Heart left ventricle (tissue), 13 donors: ENCODE results near the gene DENND6B.

ENCODE experiments used
- POLR2A ChIP-seq, 2 donors: fragments of 450-650 bp; IDR thresholded peaks; one replicate each; pipeline ENCODE4 v1.6.1; 2017; ENCODE audit warnings: antibody characterized with exemption in 2 of 2, mild to moderate bottlenecking in 2 of 2, moderate library complexity in 2 of 2
- TF ChIP-seq, protein P1 (sequence below), 12 donors: fragments of 200-600 bp; sonication (generic) in 4 of 12; IDR thresholded peaks; one replicate each; pipeline versions ENCODE4 v1.5.0 to v1.8.0; 2018 to 2022; ENCODE audit warnings: antibody characterized with exemption in 12 of 12, mild to moderate bottlenecking in 5 of 12
- donor health status: ischemic (EF 13 %, LVEDD 7.1; RV severe dilation, severe dysfunction).
- donor health status: DM: no; HTN: yes; CAD: no.
- donor health status: DM: no; HTN: no; CAD: no.
- donor health status: ischemic (EF 25% LVEDD 6.9; RV normal size, moderate dysfunction).
- donor health status: ischemic (EF 25% LVEDD 5.7; RV mildly dilated, moderate dysfunction).
- donor health status: ischemic (EF 35%, LVEDD 5.7; RV mildly dilated, moderate dysfunction).
- donor health status: nonischemic (EF 11% LVEDD 7.7; RV severe dilation, severe dysfunction).
- donor health status: DM: yes; HTN: yes; CAD: no.
- donor health status: PGD.
- donor health status: ischemic (EF 29% LVEDD 5.4; RV normal size, mild dysfunction).
- donor health status: nonischemic (EF 23%, LVEDD 6.1; RV moderate dilation, normal function).

DNA sequence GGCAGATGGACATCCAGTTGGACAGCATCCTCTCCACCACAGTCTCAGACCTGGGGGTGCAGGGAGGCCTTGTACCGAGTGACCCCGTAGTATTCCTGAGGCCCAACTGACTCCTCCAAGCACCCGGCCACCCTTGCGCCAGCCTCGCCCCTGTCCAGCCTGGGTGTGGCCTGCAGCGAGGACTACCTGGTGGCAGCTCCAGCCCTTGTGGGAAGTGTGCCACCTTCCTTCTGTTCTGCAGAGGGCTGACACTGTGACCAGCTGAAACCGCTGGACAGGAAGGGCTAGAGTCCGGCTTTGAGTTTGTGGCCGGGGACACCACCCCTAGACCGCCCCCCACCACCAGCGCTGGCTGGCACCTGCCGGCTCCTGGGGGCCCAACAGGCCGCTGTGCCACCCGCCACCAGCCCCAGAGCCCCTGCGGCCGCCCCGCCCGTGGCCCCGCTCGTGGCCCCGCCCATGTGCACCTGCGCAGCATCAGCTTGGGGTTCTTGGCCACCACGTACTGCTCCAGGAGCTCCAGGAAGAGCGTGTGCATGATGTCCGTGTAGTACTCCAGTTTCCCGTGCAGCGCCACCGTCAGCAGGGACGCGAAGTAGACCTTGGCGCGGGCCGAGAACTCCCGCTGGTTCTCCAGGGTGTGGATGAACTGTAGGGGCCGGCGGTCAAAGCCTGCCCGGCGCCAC, 46.6 kb downstream of the DENND6B start:
- TF ChIP-seq POLR2A (IDR thresholded peaks at IDR 0.05), result no peak
- TF ChIP-seq, protein P1, sequence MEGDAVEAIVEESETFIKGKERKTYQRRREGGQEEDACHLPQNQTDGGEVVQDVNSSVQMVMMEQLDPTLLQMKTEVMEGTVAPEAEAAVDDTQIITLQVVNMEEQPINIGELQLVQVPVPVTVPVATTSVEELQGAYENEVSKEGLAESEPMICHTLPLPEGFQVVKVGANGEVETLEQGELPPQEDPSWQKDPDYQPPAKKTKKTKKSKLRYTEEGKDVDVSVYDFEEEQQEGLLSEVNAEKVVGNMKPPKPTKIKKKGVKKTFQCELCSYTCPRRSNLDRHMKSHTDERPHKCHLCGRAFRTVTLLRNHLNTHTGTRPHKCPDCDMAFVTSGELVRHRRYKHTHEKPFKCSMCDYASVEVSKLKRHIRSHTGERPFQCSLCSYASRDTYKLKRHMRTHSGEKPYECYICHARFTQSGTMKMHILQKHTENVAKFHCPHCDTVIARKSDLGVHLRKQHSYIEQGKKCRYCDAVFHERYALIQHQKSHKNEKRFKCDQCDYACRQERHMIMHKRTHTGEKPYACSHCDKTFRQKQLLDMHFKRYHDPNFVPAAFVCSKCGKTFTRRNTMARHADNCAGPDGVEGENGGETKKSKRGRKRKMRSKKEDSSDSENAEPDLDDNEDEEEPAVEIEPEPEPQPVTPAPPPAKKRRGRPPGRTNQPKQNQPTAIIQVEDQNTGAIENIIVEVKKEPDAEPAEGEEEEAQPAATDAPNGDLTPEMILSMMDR (IDR thresholded peaks at IDR 0.05), result no peak
